ENCODE results near the gene MTERF4.

The MTERF4 gene

DNA sequence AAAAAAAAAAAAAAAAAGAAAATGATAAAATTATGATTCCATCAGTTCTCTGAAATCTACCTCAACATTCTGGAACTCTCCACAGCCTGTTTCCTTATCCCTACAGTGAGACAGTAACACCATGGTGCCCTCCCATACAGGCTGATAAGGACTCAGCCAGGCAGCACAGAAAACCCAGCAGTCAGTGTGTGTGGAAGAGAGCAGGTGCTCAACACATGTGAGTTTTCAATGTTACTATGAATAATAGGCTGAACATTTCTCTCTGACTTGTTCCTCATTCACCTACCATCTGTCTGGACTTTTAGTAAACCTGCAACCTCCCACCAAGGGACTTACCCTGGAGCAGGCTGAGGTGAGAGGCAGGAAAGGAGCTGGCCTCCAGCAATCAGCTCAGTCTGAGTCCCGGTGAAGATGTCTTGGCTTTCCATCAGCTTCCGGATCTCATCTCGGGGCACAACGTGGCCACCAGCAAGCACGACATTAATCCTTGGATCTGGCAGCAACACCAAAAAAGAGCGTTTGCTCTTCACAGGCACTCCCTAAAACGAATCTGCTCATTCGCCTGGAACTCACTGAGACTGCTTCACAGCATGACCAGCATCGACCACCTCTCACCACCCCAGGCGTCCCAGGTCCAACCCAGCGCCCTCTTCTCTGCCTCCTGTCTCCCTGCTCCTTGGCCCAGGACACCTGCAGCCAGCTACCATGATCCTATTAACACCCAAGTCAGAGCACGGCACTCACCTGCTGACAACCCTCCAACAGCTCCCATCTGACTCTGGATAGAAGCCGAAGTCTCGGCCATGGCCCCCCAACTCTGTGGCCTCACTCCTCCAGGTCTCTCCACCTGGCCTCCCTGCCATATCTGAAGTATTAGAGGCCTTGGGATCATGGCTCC, 30.7 kb upstream of the MTERF4 start:
- no peak for DNase-seq

DNA sequence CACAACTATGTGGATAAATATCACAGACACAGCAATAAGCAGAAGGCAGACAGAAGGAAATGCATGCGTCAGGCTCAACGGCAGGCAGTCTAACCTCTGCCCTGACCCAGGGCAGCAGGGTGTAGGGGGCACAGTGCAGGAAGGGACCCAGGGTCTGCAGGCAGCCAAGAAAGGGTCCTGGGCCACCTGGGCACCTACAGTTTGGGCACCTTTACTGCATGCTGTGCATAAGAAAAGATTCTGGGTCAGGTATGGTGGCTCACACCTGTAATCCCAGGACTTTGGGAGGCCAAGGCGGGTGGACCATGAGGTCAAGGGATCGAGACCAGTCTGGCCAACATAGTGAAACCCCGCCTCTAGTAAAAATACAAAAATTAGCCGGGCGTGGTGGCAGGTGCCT, 29.4 kb upstream of the MTERF4 start:
- no peak for DNase-seq

DNA sequence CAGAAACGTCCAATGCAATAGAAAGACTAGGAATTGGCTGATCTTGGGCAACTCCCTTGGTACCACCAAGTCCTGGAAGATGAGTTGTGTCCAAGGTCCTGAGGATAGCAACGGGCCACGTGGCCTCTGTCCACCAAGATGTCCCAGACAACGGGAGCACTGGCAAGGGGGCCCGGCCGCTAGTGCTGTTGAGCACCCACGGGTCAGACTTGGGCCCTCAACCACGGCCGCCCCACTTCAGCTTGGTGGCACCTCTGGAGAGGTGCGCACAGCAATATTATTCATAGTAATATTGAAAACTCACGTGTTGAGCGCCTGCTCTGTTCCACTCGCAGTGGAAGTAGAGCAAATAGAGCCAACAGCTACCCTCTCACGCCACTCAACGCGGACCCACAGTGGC, 28.2 kb upstream of the MTERF4 start:
- DNase-seq: no peak

DNA sequence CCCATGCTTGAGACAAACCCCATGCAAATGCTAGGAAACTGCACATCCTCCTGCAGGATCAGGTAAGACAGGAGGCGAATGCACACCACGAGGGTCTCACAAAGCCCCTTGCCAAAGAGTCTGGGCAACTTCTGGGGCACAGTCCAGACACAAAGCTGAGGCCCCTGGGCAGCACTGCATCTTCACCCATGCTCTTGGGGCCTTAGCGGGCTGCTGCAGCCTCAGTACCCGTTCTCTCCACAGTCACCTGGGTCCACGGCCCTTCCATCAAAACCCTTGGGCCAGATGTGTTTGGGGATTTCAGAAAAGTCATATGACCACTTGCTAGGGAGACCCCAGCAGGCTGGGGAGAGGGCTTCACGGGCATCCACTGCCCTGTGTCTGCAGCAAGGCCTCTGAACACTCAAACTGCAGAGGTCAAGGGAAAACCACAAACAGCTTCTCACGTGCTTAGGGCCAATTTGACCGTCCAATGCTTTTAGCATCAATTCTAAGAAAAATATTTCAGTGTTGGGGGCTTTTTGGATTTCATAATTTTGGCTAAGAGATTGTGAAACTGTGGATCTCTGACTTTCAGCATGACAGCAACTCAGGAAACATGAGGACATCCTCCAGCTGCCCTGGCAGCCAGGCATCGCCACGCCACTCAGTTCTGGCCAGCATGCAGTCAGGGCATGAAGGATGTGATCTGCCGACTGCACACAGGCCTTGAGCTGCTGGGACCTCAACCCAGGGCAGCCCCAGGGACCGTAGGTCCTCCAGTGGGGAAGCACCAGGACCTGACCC, 27.2 kb upstream of the MTERF4 start:
- DNase-seq: no peak

DNA sequence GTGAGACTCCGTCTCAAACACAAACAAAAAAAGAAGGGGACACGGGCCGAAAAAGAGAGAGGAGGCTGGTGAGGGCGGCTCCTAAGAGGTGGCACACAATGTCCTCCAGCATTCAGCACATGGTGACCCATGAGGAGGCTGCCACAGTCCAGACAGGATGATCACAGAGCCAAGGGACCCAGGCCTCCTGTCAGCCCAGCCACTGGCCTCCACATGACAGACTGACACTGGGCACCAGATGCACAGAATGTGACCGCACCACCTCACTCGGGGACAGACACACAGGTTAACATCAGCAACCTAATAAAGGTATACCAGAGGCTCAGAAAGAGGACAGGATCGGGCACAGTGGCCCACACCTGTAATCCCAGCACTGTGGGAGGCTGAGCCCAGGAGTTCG, 26.2 kb upstream of the MTERF4 start:
- DNase-seq: no peak

DNA sequence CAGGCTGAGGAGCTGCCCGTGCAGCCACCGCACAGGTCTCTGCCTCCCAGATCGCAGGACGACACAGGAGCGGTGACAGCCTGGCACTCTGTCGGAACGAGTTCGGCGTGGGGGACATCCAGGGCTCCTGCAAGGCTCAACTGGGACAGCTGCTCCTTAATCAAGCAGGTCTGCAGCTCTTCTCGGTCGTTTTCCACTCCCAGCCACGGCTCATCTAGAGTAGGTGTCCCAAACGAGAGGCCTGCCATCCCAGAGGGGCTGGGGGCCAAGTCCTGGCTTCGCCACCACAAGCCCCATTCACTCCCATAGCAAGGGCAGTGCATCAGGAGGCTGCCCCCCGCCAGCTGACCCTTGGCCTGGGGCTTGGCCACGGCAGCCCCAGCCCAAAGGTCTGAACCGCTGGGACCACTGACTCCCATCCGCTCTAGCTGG, 24.7 kb upstream of the MTERF4 start:
- no peak for DNase-seq

DNA sequence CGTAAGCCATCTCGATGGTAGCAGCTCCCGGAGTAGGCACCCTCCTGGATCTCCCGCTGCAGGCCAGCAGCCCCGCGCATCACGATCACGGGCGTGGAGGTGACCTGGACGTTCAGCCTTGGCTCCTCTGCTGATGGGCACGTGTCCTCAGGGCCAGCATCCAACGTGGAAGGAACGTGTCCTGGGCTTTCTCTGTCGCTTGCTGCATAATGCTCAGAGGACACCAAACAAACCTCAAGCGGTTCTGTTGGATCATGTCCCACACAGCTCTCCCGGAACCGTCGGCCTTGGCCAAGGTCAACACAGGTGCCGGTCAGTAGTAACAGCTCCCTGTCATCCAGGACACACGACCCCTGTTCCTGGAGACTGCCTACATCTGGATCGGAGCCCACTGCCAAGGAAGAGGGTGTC, 24.1 kb upstream of the MTERF4 start:
- no peak for DNase-seq

DNA sequence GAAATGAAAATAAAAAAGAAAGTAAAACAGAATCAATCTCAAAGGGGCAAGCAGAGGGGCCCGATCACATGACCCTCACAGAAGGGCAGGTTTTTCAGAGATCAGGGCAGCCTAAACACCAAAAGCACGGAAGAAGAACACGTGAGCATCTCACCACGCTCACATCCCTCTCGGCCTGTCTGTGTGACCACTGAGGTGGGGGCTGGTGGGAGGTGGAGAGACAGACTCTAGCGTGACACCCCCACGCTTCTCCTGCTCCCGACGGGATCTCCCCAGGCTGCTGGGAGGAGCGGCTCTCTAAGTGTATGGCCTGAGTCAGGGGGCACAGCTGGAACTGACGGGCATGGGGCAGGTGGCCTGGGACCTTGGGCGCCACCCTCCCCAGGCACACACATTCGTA, 23.5 kb upstream of the MTERF4 start:
- no peak for DNase-seq

DNA sequence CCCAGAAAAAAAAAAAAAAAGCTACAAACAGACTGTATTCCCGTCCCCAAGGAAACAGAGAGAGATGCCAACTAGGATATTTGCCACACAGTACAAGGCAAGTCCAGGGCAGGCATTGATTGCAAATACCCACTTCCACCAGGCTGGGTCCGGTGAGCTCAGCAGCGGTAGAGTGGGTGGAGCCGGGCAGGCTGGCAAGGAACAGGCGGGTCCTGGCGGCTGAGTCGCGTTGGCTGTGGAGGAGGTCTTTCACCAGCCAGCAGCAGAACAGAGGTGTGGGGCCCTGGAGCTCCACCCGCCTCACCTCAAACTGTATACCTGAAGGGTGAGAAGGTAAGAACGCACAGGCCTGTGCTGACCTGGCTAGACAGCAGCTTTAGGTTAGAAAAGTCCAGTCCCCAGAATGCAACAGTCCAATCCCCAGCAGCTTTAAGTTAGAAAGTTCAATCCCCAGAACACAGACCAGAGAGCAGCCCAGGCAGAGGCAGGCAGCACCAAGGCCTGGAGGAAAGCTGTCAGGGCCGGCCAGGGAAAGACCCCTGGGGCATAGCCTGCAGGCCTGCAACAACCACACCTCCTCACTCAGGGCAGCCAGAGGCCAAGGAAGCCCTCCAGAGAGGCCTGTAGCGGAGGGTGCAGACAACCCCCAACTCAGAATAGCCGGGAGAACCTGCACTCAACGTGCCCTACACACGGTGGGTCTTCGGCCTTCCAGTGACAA, 21.9 kb upstream of the MTERF4 start:
- no peak for DNase-seq

DNA sequence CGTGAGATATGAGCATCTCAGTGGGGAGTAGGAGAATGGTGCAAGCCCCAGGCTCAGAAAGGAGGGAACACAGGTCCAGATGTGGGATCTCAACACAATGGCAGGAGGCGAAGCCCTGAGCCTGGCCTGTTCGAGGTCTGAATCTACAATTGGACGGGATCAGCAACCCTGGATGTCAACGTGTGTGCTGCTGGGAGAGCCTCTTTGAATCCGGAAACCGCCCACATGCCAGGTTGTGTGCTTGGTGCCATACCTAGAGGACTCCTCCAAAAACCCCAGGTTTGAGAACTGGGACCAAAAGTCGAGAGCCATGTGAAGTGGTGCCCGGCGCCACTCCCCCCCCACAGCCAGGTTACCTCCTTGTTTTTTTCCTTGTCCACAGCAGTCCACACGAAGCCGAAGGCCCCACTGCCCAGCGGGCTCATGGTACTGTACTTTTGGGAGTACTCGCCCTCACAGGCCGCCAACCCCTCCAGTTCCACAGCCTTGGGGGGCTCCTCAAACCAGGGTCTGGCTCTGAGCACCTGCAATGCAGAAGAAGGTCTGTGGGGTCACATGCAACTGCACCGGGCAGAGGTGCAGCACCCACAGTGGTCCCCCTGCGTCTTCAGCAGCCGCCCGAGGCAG, 20.4 kb upstream of the MTERF4 start:
- no peak for DNase-seq

DNA sequence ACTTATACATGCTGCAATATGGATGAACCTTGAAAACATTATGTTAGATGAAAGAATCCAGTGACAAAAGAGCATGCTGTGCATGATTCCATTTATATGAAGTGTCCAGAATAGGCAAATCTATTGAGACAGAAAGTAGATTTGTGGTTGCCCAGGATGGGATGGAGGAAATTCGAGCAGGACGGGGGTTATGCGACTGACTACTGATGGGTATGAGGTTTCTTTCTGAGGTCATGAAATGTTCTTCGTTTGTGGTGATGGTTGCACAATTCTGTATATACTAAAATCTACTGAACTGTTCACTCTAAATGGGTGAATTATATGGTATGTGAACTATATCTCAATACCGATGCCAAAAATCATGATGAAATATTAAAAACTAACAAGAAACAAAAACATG, 18.9 kb upstream of the MTERF4 start:
- DNase-seq: no peak

DNA sequence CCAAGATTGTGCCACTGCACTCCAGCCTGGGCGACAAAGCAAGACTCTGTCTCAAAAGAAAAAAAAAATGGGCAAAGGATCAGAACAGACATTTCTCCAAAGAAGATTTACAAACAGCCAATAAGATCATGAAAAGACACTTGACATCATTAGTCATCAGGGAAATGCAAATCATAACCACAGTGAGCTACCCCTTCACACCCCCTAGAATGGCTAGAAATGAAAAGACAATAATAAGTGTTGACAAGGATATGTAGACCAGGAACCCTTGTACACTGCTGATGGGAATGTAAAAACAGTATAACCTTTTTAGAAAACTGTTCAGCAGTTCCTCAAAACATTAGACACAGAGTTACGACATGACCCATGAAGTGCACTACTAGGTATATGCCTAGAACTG, 18.4 kb upstream of the MTERF4 start:
- no peak for DNase-seq

DNA sequence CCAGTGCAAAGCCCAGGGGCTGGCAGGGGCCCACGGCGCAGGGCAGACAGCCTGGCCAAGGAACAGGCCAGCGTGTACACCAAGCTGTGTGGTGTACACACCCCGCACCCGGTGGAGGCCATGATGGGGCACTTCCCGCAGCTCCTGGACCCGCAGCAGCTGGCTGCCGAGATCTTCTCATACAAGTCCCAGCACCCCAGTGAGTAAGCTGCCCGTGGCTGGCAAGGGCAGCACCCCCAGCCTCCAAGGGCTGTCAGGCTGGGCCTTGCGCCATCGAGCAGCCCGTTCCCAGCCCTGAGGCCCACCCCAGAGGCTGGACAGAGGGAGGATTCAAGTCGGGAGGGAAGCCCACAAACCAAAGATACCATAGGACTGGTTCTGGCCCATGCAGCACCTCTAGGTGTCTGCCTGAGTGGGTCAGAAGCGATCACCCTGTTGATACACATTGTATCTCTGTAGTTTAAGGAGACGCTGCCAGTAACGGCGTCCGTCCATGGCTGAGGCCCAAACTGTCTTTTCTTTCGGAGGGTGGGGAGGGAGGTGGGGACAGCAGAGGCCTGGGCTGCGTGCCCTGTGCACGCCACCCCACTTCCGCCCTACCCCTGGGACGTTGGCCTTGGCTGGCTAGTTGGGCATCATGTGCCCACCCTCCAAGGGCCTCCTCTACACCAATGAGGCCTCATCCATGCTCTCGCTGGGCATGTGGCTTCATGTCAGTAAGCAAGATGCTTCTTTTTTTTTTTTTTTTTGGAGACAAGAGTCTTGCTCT, 16.8 kb upstream of the MTERF4 start:
- no peak for DNase-seq

DNA sequence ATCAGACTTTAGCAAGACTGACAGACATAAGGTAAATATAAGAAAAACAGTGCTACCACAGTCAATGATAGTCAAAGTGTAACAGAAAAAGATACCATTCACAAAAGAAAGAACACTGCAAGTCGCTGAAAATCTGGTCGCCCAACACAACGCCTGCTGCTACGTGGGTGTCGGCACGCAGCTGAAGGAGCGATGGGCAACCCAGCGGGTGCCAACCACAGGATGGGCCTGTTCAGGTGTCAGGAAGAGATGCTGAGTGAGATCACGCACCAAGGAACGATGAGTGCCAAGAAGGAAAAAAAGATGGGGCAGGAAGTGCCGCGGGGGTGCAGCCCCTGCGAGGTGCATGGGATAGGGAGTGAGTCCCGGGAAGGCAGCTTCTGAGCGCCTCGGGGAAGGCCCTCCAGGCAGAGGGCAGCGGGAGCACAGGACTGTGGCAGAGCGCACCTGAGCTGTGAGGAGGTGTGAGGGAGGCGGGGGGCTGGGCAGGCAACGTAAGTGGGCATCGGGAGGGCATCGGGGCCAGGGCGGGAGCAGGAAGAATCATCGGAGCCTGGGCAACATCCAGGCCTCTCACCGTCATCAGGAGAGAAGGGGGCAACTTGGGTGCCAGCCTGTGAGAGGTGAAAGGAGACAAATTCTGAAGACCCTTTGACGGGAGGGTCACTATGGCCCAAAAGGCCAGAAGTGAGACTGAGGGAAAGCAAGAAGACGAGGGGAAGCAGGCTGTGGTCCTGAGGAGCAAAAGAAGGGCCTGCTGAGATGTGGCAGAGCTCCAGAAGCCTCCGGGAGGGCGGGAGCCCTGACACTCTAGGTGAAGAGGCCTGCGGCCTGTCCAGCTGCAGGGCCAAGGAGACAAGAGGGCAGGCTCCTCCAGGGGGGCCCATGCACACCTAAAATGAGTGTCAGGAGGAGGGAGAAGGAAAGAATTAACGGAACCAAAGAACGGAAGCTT, 14.8 kb upstream of the MTERF4 start:
- no peak for DNase-seq

DNA sequence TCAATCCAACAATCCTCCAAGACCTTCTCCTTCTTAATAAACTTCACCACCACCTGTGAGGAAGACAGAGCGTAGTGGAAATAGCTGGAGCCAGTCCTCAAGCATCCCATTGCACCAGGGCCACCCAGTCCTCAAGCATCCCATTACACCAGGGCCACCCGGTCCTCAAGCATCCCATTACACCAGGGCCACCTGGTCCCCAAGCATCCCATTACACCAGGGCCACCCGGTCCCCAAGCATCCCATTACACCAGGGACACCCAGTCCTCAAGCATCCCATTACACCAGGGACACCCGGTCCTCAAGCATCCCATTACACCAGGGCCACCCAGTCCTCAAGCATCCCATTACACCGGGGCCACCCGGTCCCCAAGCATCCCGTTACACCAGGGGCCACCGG, 13.3 kb upstream of the MTERF4 start:
- DNase-seq: no peak

DNA sequence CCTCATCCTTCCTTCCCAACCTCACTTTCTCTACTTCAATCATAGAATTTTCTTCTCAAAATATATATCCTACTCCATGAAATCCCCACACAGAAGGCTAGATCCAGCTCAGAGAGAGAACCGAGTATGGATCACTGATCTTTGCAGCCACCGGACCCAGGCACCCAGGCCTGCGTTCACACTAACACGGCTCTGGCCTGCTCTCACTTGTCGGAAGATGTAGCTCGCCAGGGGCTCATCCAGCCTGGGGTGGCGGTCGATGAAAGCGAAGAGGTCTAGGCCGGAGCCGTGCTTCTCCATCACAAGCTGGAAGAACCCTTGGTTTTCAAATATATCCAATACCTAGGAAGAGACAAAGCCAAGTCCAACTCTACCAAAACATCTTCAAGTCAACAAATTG, 12.7 kb upstream of the MTERF4 start:
- no peak for DNase-seq

DNA sequence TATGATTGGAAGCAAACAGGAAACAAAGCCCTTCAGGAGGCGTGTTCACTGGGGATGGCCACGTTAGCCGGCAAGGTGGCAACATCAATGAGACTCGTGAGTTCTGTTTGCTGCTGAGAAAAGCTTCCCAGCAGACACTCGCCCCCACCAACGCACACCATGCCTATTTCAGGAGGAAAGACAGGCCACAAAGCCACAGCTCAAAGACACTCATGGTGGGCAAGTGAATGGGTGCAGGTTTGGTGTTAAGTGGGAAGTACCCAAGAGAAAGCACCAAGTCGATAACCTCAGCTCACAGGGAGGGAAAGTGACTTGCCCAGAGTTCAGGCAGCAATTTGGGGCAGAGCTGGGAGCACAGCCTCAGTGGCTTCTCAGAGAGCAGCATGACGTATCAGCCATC, 10.5 kb upstream of the MTERF4 start:
- no peak for DNase-seq

DNA sequence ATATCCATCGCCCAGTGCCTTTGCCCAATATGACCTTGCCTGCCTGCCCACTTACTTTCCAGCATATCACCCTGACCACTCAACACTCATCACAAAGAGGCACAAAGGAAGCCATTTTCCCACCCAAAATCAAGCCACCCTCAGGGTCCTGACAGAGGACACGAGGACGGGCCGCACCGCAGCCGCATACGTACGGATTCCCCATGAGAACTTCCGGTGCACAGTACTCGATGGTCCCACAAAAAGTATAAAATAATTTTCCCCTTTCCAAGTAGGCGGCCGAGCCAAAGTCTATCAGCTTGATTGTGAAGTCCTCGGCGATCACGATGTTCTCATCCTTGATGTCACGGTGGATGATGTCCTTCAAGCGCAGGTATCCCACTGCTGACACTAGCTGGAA, 10.0 kb upstream of the MTERF4 start:
- DNase-seq: no peak

DNA sequence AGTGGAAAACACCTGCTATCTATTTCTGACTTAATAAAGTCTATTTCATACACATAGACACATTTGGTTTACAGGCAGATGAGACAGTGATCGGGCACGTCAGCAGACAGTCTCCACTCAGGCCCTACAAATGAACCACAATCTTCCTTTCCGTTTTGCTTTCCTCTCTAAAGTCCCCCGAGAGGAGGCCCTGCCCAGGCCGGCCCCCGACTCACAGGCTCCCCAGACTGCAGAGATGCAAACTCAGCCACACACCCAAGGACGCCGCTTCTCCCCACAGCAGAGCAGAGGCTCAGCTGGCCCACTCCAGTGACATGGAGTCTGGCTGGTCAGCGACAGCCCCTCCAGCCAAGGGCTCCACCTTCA, 9.3 kb upstream of the MTERF4 start:
- DNase-seq: no peak

DNA sequence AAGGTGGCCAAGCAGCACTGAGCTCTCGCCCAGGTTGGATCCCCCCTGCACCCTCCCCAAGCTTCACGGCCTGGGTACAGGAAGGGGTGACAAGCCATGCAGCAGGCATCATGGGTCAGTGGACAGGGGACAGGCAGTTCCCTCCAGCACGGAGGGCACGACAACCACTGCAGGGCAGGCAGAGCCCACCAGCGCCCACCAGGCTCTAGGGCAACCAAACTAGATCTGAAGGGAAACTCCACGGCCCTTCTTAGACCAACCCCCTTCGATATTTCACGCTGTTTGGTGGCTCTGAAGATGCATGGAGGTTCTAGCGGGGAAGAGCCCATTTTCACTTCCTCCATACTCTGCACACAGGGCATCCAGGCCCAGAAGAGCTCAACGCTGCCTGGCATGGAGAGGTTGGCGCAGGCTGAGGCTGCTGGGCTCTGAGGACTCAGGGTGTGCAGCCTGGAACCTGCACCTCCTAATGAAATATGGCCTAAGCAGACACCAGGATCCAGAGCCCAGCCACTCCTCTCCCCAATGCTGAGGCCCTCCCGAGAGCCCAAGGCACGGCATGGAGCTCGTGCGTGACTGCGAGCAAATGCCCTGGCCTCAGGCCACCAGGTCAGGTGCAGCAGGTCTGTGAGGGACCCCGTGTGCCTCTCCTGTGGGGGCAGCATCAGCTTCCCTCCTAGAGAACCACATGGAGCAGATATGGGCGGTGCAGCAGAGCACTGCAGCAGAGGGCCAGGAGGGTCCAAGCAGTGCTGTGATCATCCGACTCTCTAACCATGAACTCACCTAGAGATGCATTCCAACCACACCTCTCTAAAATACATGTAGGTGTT, 8.7 kb upstream of the MTERF4 start:
- DNase-seq: no peak
